SK-N-SH treated with all-trans-retinoic acid at 6 μM for 48 hours (cell line): Measurements from ENCODE around the gene BCAT1.

ENCODE experiments used
- ATAC-seq: fragments of 200-7000 bp; cut with Tn5 transposase; 3 replicates; pipeline ENCODE4 v1.9.1; 2020; ENCODE audit warnings: mild to moderate bottlenecking, moderate library complexity
- ARNTL ChIP-seq: fragments of 450-650 bp; formaldehyde crosslinking; IDR thresholded peaks from 2 replicates; pipeline ENCODE4 v1.5.0; 2020; ENCODE audit warnings: low read depth, mild to moderate bottlenecking, moderate library complexity, borderline replicate concordance
- BACH2 ChIP-seq: fragments of 250-450 bp; sonication (Bioruptor Pico); IDR thresholded peaks from 2 replicates; pipeline ENCODE4 v1.9.0; 2021; ENCODE audit warnings: mild to moderate bottlenecking, borderline replicate concordance
- CREB5 ChIP-seq: fragments of 250-450 bp; sonication (Bioruptor Pico); IDR thresholded peaks from 2 replicates; pipeline ENCODE4 v1.5.1; 2020; ENCODE audit warnings: low read depth, mild to moderate bottlenecking, moderate library complexity
- CSDC2 ChIP-seq: fragments of 250-450 bp; sonication (Bioruptor Pico); IDR thresholded peaks from 2 replicates; pipeline ENCODE4 v1.5.0; 2020; ENCODE audit warnings: mild to moderate bottlenecking, moderate library complexity
- CSRNP3 ChIP-seq: fragments of 250-450 bp; sonication (Bioruptor Pico); IDR thresholded peaks from 2 replicates; pipeline ENCODE4 v1.5.1; 2021; ENCODE audit warnings: mild to moderate bottlenecking, moderate library complexity
- ESRRG ChIP-seq: fragments of 250-450 bp; sonication (Bioruptor Pico); IDR thresholded peaks from 2 replicates; pipeline ENCODE4 v1.6.1; 2021; ENCODE audit warnings: mild to moderate bottlenecking
- GLIS3 ChIP-seq: fragments of 250-450 bp; sonication (Bioruptor Pico); IDR thresholded peaks from 2 replicates; pipeline ENCODE4 v1.5.0; 2020; ENCODE audit warnings: mild to moderate bottlenecking, moderate library complexity
- ISL1 ChIP-seq: fragments of 250-450 bp; sonication (Bioruptor Pico); IDR thresholded peaks from 2 replicates; pipeline ENCODE4 v2.1.2; 2022; ENCODE audit warnings: mild to moderate bottlenecking, moderate library complexity
- OSR1 ChIP-seq: fragments of 250-450 bp; sonication (Bioruptor Pico); IDR thresholded peaks from 2 replicates; pipeline ENCODE4 v1.8.0; 2022; ENCODE audit warnings: moderate library complexity, mild to moderate bottlenecking, inconsistent platforms
- PATZ1 ChIP-seq: fragments of 250-450 bp; sonication (Bioruptor Pico); IDR thresholded peaks from 2 replicates; pipeline ENCODE4 v1.8.0; 2020; ENCODE audit warnings: mild to moderate bottlenecking, moderate library complexity, borderline replicate concordance
- POU6F1 ChIP-seq: fragments of 250-450 bp; sonication (Bioruptor Pico); IDR thresholded peaks from 2 replicates; pipeline ENCODE4 v1.8.0; 2021; ENCODE audit warnings: low read depth, mild to moderate bottlenecking, moderate library complexity, borderline replicate concordance
- PPARA ChIP-seq: fragments of 250-450 bp; sonication (Bioruptor Pico); IDR thresholded peaks from 2 replicates; pipeline ENCODE4 v1.5.0; 2020; ENCODE audit warnings: mild to moderate bottlenecking, borderline replicate concordance
- RARB ChIP-seq: fragments of 250-450 bp; sonication (Bioruptor Pico); IDR thresholded peaks from 2 replicates; pipeline ENCODE4 v1.8.0; 2021; ENCODE audit warnings: mild to moderate bottlenecking, moderate library complexity
- SNAI2 ChIP-seq: fragments of 250-450 bp; sonication (Bioruptor Pico); IDR thresholded peaks from 2 replicates; pipeline ENCODE4 v1.5.0; 2020; ENCODE audit warnings: mild to moderate bottlenecking, moderate library complexity
- TCF4 ChIP-seq: fragments of 250-450 bp; sonication (Bioruptor Pico); IDR thresholded peaks from 2 replicates; pipeline ENCODE4 v1.8.0; 2021; ENCODE audit warnings: mild to moderate bottlenecking, moderate library complexity, borderline replicate concordance
- TOX ChIP-seq: fragments of 250-450 bp; sonication (Bioruptor Pico); IDR thresholded peaks from 2 replicates; pipeline ENCODE4 v1.8.0; 2021; ENCODE audit warnings: mild to moderate bottlenecking, moderate library complexity, borderline replicate concordance
- ZC3H10 ChIP-seq: fragments of 250-450 bp; sonication (Bioruptor Pico); IDR thresholded peaks from 2 replicates; pipeline ENCODE4 v1.5.1; 2021; ENCODE audit warnings: mild to moderate bottlenecking, moderate library complexity
- ZFP3 ChIP-seq: fragments of 250-450 bp; sonication (Bioruptor Pico); IDR thresholded peaks from 2 replicates; pipeline ENCODE4 v1.5.0; 2020; ENCODE audit warnings: mild to moderate bottlenecking, moderate library complexity
- ZNF565 ChIP-seq: fragments of 450-650 bp; formaldehyde crosslinking; conservative IDR thresholded peaks from 2 replicates; pipeline ENCODE4 v1.5.0; 2020; ENCODE audit warnings: low read depth, mild to moderate bottlenecking, moderate library complexity
- ZNF70 ChIP-seq: fragments of 450-650 bp; formaldehyde crosslinking; IDR thresholded peaks from 2 replicates; pipeline ENCODE4 v1.5.0; 2020; ENCODE audit warnings: mild to moderate bottlenecking, moderate library complexity
- ZNF8 ChIP-seq: fragments of 450-650 bp; formaldehyde crosslinking; IDR thresholded peaks from 2 replicates; pipeline ENCODE4 v1.5.0; 2020; ENCODE audit warnings: mild to moderate bottlenecking, moderate library complexity
- TF ChIP-seq, protein P1 (sequence below): fragments of 250-450 bp; sonication (Bioruptor Pico); IDR thresholded peaks from 2 replicates; pipeline ENCODE4 v1.5.0; 2020; ENCODE audit warnings: mild to moderate bottlenecking, moderate library complexity

BCAT1 gene

GRCh38 chr12:24899503-24900075, 49.3 kb downstream of the BCAT1 start (continued):
- TF ChIP-seq CREB5 (CRISPR knock-in tag), result no peak
- no peak for TF ChIP-seq ZNF565 (CRISPR knock-in tag)
- no peak for TF ChIP-seq OSR1 (CRISPR knock-in tag)
- no peak for TF ChIP-seq ZNF8 (CRISPR knock-in tag)
- no peak for TF ChIP-seq CSRNP3
- no peak for TF ChIP-seq ZNF70
- TF ChIP-seq TCF4 (CRISPR knock-in tag), result no peak
- no peak for TF ChIP-seq ZFP3
- no peak for TF ChIP-seq TOX (CRISPR knock-in tag)
- no peak for TF ChIP-seq ARNTL (CRISPR knock-in tag)
- TF ChIP-seq, all 23 proteins: peak for 0

GRCh38 chr12:24898606-24899005, 50.3 kb downstream of the BCAT1 start:
- ATAC-seq, result no peak
- TF ChIP-seq SNAI2, result no peak
- no peak for TF ChIP-seq ARNTL (CRISPR knock-in tag)
- no peak for TF ChIP-seq ISL1
- no peak for TF ChIP-seq ZNF565 (CRISPR knock-in tag)
- no peak for TF ChIP-seq TOX (CRISPR knock-in tag)
- no peak for TF ChIP-seq ZC3H10 (CRISPR knock-in tag)
- TF ChIP-seq GLIS3 (CRISPR knock-in tag), result no peak
- no peak for TF ChIP-seq OSR1 (CRISPR knock-in tag)
- TF ChIP-seq PPARA (CRISPR knock-in tag), result no peak
- TF ChIP-seq ZNF70, result no peak
- TF ChIP-seq RARB (CRISPR knock-in tag), result no peak
- no peak for TF ChIP-seq CREB5 (CRISPR knock-in tag)
- no peak for TF ChIP-seq PATZ1 (CRISPR knock-in tag)
- TF ChIP-seq CSDC2, result no peak
- TF ChIP-seq ESRRG (CRISPR knock-in tag), result no peak
- TF ChIP-seq TCF4 (CRISPR knock-in tag), result no peak

DNA sequence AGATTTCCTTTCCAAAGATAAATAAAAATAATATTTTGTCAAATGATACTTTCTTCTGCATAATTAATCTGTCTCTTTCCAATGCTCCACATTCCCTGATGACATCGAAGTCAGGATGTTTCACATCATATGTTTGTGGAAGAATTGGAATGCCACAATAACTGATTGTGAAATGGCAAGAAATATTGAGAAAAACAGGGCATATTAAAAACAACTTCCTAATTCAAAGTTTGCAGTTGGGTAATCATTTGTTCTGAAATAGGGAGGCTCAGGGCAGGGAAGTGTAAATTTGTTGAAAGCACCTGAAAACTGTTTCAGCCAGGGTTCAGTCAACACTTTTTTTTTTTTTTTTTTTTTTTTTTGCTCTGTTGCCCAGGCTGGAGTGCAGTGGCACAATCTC, 50.7 kb downstream of the BCAT1 start:
- TF ChIP-seq ZC3H10 (CRISPR knock-in tag), result no peak
- TF ChIP-seq BACH2, result no peak
- no peak for TF ChIP-seq ARNTL (CRISPR knock-in tag)
- TF ChIP-seq TOX (CRISPR knock-in tag), result no peak
- TF ChIP-seq POU6F1 (CRISPR knock-in tag), result no peak
- no peak for TF ChIP-seq CSDC2
- TF ChIP-seq CSRNP3, result no peak
- TF ChIP-seq PPARA (CRISPR knock-in tag), result no peak
- no peak for TF ChIP-seq ZNF8 (CRISPR knock-in tag)
- TF ChIP-seq, protein P1, sequence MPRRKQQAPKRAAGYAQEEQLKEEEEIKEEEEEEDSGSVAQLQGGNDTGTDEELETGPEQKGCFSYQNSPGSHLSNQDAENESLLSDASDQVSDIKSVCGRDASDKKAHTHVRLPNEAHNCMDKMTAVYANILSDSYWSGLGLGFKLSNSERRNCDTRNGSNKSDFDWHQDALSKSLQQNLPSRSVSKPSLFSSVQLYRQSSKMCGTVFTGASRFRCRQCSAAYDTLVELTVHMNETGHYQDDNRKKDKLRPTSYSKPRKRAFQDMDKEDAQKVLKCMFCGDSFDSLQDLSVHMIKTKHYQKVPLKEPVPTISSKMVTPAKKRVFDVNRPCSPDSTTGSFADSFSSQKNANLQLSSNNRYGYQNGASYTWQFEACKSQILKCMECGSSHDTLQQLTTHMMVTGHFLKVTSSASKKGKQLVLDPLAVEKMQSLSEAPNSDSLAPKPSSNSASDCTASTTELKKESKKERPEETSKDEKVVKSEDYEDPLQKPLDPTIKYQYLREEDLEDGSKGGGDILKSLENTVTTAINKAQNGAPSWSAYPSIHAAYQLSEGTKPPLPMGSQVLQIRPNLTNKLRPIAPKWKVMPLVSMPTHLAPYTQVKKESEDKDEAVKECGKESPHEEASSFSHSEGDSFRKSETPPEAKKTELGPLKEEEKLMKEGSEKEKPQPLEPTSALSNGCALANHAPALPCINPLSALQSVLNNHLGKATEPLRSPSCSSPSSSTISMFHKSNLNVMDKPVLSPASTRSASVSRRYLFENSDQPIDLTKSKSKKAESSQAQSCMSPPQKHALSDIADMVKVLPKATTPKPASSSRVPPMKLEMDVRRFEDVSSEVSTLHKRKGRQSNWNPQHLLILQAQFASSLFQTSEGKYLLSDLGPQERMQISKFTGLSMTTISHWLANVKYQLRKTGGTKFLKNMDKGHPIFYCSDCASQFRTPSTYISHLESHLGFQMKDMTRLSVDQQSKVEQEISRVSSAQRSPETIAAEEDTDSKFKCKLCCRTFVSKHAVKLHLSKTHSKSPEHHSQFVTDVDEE (CRISPR knock-in tag), result no peak
- no peak for TF ChIP-seq OSR1 (CRISPR knock-in tag)
- no peak for TF ChIP-seq ESRRG (CRISPR knock-in tag)
- no peak for TF ChIP-seq GLIS3 (CRISPR knock-in tag)
- TF ChIP-seq, all 23 proteins: peak for 0
- ATAC-seq, result no peak
